ENCODE results near the gene SNAP29.

DNA sequence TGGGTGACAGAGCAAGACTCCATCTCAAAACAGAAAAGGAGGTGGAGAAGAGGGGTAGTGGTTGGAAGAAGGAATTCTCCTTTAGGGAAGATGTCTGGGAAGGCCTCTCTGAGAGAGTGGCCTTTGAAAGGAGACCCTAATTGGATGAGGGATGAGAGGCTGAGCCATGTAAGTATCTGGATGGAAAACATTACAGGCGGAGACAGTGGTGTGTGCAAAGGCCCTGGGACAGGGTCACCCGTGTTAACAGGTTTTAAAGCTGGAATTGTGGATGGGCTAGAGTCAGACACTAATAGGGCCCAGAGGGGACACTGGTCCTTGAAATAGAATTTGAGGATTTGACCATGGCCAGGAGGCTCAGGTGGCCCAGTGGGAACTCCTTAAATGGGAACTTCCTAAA lies 10.4 kb downstream of the SNAP29 start:
- TF ChIP-seq, protein P1, sequence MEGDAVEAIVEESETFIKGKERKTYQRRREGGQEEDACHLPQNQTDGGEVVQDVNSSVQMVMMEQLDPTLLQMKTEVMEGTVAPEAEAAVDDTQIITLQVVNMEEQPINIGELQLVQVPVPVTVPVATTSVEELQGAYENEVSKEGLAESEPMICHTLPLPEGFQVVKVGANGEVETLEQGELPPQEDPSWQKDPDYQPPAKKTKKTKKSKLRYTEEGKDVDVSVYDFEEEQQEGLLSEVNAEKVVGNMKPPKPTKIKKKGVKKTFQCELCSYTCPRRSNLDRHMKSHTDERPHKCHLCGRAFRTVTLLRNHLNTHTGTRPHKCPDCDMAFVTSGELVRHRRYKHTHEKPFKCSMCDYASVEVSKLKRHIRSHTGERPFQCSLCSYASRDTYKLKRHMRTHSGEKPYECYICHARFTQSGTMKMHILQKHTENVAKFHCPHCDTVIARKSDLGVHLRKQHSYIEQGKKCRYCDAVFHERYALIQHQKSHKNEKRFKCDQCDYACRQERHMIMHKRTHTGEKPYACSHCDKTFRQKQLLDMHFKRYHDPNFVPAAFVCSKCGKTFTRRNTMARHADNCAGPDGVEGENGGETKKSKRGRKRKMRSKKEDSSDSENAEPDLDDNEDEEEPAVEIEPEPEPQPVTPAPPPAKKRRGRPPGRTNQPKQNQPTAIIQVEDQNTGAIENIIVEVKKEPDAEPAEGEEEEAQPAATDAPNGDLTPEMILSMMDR (conservative IDR thresholded peaks at IDR 0.05; ENCODE audit: low read depth, low read length): no peak
- TF ChIP-seq EZH2 (IDR thresholded peaks at IDR 0.05; ENCODE audit: low read length, unreplicated experiment): no peak
- TF ChIP-seq EZH2phosphoT487 (IDR thresholded peaks at IDR 0.05; ENCODE audit: borderline replicate concordance, low read length): no peak

All from PC-3 (cell line).